Measurements from ENCODE around the gene CASKIN1. TPM values are rescaled to one million over a fixed set of nuclear protein-coding genes. Genes with fewer than 3 reads are reported as not detected.

The CASKIN1 gene
- total and polyA plus RNA-seq, 4 donors: under 0.01 to 0.17 (median 0.09) TPM; not detected in 1

- H3K9me3 ChIP-seq (ENCODE audit: control insufficient read depth in 4 of 4, low read length in 3 of 4): no peaks in the 10 kb centered on the region
- H3K4me1 ChIP-seq (ENCODE audit: control insufficient read depth in 4 of 4, insufficient read depth in 4 of 4, low read length in 3 of 4): no peaks in the 10 kb centered on the region
- TF ChIP-seq, protein P1, sequence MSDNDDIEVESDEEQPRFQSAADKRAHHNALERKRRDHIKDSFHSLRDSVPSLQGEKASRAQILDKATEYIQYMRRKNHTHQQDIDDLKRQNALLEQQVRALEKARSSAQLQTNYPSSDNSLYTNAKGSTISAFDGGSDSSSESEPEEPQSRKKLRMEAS (IDR thresholded peaks at IDR 0.05): no peak
- TF ChIP-seq, protein P2, sequence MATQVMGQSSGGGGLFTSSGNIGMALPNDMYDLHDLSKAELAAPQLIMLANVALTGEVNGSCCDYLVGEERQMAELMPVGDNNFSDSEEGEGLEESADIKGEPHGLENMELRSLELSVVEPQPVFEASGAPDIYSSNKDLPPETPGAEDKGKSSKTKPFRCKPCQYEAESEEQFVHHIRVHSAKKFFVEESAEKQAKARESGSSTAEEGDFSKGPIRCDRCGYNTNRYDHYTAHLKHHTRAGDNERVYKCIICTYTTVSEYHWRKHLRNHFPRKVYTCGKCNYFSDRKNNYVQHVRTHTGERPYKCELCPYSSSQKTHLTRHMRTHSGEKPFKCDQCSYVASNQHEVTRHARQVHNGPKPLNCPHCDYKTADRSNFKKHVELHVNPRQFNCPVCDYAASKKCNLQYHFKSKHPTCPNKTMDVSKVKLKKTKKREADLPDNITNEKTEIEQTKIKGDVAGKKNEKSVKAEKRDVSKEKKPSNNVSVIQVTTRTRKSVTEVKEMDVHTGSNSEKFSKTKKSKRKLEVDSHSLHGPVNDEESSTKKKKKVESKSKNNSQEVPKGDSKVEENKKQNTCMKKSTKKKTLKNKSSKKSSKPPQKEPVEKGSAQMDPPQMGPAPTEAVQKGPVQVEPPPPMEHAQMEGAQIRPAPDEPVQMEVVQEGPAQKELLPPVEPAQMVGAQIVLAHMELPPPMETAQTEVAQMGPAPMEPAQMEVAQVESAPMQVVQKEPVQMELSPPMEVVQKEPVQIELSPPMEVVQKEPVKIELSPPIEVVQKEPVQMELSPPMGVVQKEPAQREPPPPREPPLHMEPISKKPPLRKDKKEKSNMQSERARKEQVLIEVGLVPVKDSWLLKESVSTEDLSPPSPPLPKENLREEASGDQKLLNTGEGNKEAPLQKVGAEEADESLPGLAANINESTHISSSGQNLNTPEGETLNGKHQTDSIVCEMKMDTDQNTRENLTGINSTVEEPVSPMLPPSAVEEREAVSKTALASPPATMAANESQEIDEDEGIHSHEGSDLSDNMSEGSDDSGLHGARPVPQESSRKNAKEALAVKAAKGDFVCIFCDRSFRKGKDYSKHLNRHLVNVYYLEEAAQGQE (IDR thresholded peaks at IDR 0.05): no peak
- no peak for TF ChIP-seq ATF3 (IDR thresholded peaks at IDR 0.05)
- no peak for TF ChIP-seq FOXA2 (IDR thresholded peaks at IDR 0.05)
- H3K27ac ChIP-seq (ENCODE audit: low read depth in 1 of 2, low read length in 2 of 2): no peak overlapping the region
- no peaks in the 10 kb centered on the region for H3K27me3 ChIP-seq (ENCODE audit: control insufficient read depth in 4 of 4, insufficient read depth in 4 of 4, low read length in 3 of 4)
- H3K4me3 ChIP-seq (ENCODE audit: low read depth in 1 of 3, low read length in 3 of 3): no peak overlapping the region
- DNase-seq (ENCODE audit: low spot score): no peak
- peaks cover 2 to 12% (median 6%) of the 10 kb centered on the region in 4 donors for H3K36me3 ChIP-seq (ENCODE audit: control insufficient read depth in 4 of 4, insufficient read depth in 3 of 4, low read depth in 1 of 4, low read length in 3 of 4)
- no peak overlapping the region for H3K9ac ChIP-seq (ENCODE audit: low read depth in 1 of 2, low read length in 2 of 2)
- WGBS: 91% methylated on average over 46 of the region's 46 CpGs
Measured at GRCh38 chr16:2180962-2181923, 15.2 kb downstream of the CASKIN1 start.

- WGBS: 96% methylated on average over 43 of the region's 43 CpGs
- no peak for DNase-seq (ENCODE audit: low spot score)
Measured at GRCh38 chr16:2180461-2180860, 15.9 kb downstream of the CASKIN1 start.

More at GRCh38 chr16:2180461-2180860, 15.9 kb downstream of the CASKIN1 start:
- peaks cover 5 to 20% (median 8%) of the 10 kb centered on the region in 4 donors for H3K36me3 ChIP-seq (ENCODE audit: control insufficient read depth in 4 of 4, insufficient read depth in 3 of 4, low read depth in 1 of 4, low read length in 3 of 4)
- H3K9me3 ChIP-seq (ENCODE audit: control insufficient read depth in 4 of 4, low read length in 3 of 4): no peaks in the 10 kb centered on the region
- H3K9ac ChIP-seq (ENCODE audit: low read depth in 1 of 2, low read length in 2 of 2): no peak overlapping the region
- H3K4me1 ChIP-seq (ENCODE audit: control insufficient read depth in 4 of 4, insufficient read depth in 4 of 4, low read length in 3 of 4): no peaks in the 10 kb centered on the region
- no peak for TF ChIP-seq RAD21 (IDR thresholded peaks at IDR 0.05)
- no peak for TF ChIP-seq SP1 (IDR thresholded peaks at IDR 0.05)
- TF ChIP-seq HNF4A (conservative IDR thresholded peaks at IDR 0.05): no peak
- TF ChIP-seq ATF3 (IDR thresholded peaks at IDR 0.05): no peak
- TF ChIP-seq, protein P2 (IDR thresholded peaks at IDR 0.05): no peak
- no peak for TF ChIP-seq YY1 (IDR thresholded peaks at IDR 0.05)
- TF ChIP-seq, protein P1 (IDR thresholded peaks at IDR 0.05): no peak
- TF ChIP-seq HNF4G (IDR thresholded peaks at IDR 0.05): no peak
- H3K27ac ChIP-seq (ENCODE audit: low read depth in 1 of 2, low read length in 2 of 2): no peak overlapping the region
- no peaks in the 10 kb centered on the region for H3K27me3 ChIP-seq (ENCODE audit: control insufficient read depth in 4 of 4, insufficient read depth in 4 of 4, low read length in 3 of 4)
- H3K4me3 ChIP-seq (ENCODE audit: low read depth in 1 of 3, low read length in 3 of 3): no peak overlapping the region
